Keratinocyte (primary cell): ENCODE measurements around the gene FBXO46. TPM values are rescaled to one million over a fixed set of nuclear protein-coding genes. Genes with fewer than 3 reads are reported as not detected.

Experiments
- DNase-seq: peaks from one replicate; pipeline ENCODE4 v3.0.0-alpha.2; 2011; ENCODE audit warnings: low read depth, missing footprints, low spot score
- FAIRE-seq: peaks from 2 replicates; lab custom pipeline; 2011; peaks lifted over from hg19 to GRCh38; lab: Jason Lieb, UNC
- H2AFZ ChIP-seq: 2 replicates; pipeline ENCODE4 v1.6.0; 2012; ENCODE audit warnings: low read length, control low read depth, inconsistent platforms; ENCODE audit not compliant: control insufficient read depth
- H3K27ac ChIP-seq: 2 replicates; pipeline ENCODE4 v1.5.1; 2011; ENCODE audit warnings: low read length; ENCODE audit not compliant: control insufficient read depth, insufficient read depth
- H3K27me3 ChIP-seq: 3 replicates; pipeline ENCODE4 v1.6.0; 2011; ENCODE audit warnings: low read length; ENCODE audit not compliant: control insufficient read depth, insufficient read depth; ENCODE audit errors: extremely low read depth
- H3K36me3 ChIP-seq, 2 experiments: 2 replicates in 1 of 2; 3 replicates in 1 of 2; pipeline ENCODE4 v1.5.1; 2011; ENCODE audit warnings: low read length in 2 of 2, mild to moderate bottlenecking in 1 of 2; ENCODE audit not compliant: control insufficient read depth in 2 of 2, insufficient read depth in 2 of 2; ENCODE audit errors: extremely low read depth in 1 of 2
- H3K4me1 ChIP-seq: 3 replicates; pipeline ENCODE4 v1.5.1; 2011; ENCODE audit warnings: low read length; ENCODE audit not compliant: control insufficient read depth, insufficient read depth; ENCODE audit errors: extremely low read depth
- H3K4me2 ChIP-seq: 3 replicates; pipeline ENCODE4 v1.6.0; 2011; ENCODE audit warnings: low read depth, low read length; ENCODE audit not compliant: control insufficient read depth, insufficient read depth; ENCODE audit errors: extremely low read depth
- H3K4me3 ChIP-seq, 3 experiments: fragments of 200-600 bp in 1 of 3; sonication (generic) in 1 of 3; 2 replicates in 2 of 3; 3 replicates in 1 of 3; pipeline ENCODE4 v1.5.1; 2011 to 2016; ENCODE audit warnings: low read length in 3 of 3, mild to moderate bottlenecking in 3 of 3, control low read depth in 2 of 3, inconsistent platforms in 1 of 3, low read depth in 1 of 3, mixed read lengths in 1 of 3, mixed run types in 1 of 3, moderate library complexity in 1 of 3; ENCODE audit not compliant: control insufficient read depth in 2 of 3, insufficient read depth in 2 of 3; ENCODE audit errors: extremely low read depth in 1 of 3
- H3K79me2 ChIP-seq: 2 replicates; pipeline ENCODE4 v1.6.0; 2012; ENCODE audit warnings: low read length; ENCODE audit not compliant: control insufficient read depth, insufficient read depth
- H3K9ac ChIP-seq: 3 replicates; pipeline ENCODE4 v1.6.0; 2011; ENCODE audit warnings: low read length; ENCODE audit not compliant: control insufficient read depth, insufficient read depth; ENCODE audit errors: extremely low read depth
- H3K9me1 ChIP-seq: 3 replicates; pipeline ENCODE4 v1.6.0; 2011; ENCODE audit warnings: low read length; ENCODE audit not compliant: control insufficient read depth, insufficient read depth; ENCODE audit errors: extremely low read depth
- H3K9me3 ChIP-seq: 2 replicates; pipeline ENCODE4 v1.5.1; 2012; ENCODE audit warnings: low read depth, low read length; ENCODE audit not compliant: control insufficient read depth
- H4K20me1 ChIP-seq: 3 replicates; pipeline ENCODE4 v1.6.0; 2011; ENCODE audit warnings: low read length; ENCODE audit not compliant: control insufficient read depth, insufficient read depth; ENCODE audit errors: extremely low read depth
- EZH2 ChIP-seq: IDR thresholded peaks from one replicate; pipeline ENCODE4 v1.6.1; 2012; ENCODE audit warnings: inconsistent platforms, mild to moderate bottlenecking, low read length, moderate library complexity
- dilution Hi-C: fragments of 300-500 bp; cut with MboI; formaldehyde crosslinking; loops from one replicate; pipeline ENCODE4 v1.7.0; 2020; ENCODE audit warnings: low sequenced_read_pairs; ENCODE audit not compliant: extremely low pct_ligation_motif_present
- polyA plus RNA-seq, 5 experiments: library from polyadenylated mRNA; depleted of rRNA in 3 of 5; stranded (reverse) in 3 of 5; stranded (forward) in 1 of 5; unstranded in 1 of 5; fragments of >200 nt; gene quantifications; 1 replicate in 1 of 5; 2 replicates in 3 of 5; 3 replicates in 1 of 5; pipeline versions ENCODE4 v1.2.1 to v1.2.3, GENCODE V29; 2011 to 2012; ENCODE audit warnings: missing spikeins in 2 of 5, low read depth in 1 of 5, low replicate concordance in 1 of 5
- TF ChIP-seq, protein P1 (sequence below), 3 experiments: IDR thresholded peaks in 1 of 3; conservative IDR thresholded peaks in 1 of 3; optimal IDR thresholded peaks in 1 of 3; 2 replicates in 2 of 3; 3 replicates in 1 of 3; pipeline versions ENCODE3 to v1.5.1; 2011; ENCODE audit warnings: low read length in 3 of 3, mild to moderate bottlenecking in 3 of 3, moderate library complexity in 2 of 3, control low read depth in 1 of 3, inconsistent platforms in 1 of 3; ENCODE audit not compliant: insufficient read depth in 2 of 3; ENCODE audit errors: extremely low read depth in 1 of 3

The FBXO46 gene
- polyA plus RNA-seq, 1 donor (not counting 4 experiments of a cell fraction or from before 2014, with no cell fraction given) = 2.1 TPM

DNA sequence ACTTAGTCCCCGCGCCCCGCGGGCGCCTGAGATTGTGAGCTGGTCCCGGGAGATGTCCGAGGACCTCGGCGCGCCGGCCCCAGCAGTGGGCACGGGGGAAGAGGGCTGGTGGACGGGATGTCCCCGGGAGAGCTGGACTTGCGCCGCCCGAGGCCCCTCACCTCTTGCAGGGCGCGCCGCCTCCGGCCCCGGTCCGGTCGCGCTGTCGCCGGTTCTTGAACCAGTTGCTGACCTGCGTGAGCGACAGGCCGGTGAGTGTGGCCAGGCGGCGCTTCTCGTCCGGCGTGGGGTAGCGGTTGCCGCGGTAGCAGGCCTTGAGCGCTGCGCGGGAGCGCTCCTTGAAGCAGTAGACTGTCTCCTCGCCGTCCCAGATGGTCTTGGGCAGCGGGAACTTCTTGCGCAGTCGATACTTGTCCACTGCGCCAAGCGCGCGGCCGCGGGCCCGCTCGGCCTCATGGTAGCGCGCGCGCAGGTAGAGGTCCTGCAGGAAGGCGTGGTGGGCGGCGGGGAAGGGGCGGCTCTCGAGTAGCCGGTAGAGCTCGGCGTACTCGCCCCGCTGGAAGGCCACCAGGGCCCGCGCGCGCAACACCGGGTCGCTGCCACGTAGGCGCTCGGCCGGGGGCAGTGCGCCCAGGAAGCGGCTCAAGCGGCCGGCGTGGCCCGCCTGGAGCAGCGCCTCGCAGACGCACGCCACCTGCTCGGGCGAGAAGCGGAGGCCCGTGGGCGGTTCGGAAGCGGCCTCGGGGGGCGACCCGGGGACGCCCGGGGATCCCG lies 37.4 kb upstream of the FBXO46 start:
- Histone ChIP-seq H3K79me2 (no peaks in the 10 kb centered on the region), H3K9ac (peak overlapping the region; percentile 84), H3K4me2 (peak overlapping the region; percentile 98), H3K27me3 (no peaks in the 10 kb centered on the region), H3K9me1 (no peaks in the 10 kb centered on the region), H3K36me3 (peaks cover 0 to 2% of the 10 kb centered on the region in 2 experiments), H3K9me3 (no peaks in the 10 kb centered on the region), H3K27ac (peak overlapping the region; percentile 36), H2AFZ (peak overlapping the region; percentile 73), H3K4me3 (peak overlapping the region; percentile 49 to 93 (median 78)), H4K20me1 (peaks cover 3% of the 10 kb centered on the region), H3K4me1 (peaks cover 15% of the 10 kb centered on the region)
- TF ChIP-seq, protein P1, sequence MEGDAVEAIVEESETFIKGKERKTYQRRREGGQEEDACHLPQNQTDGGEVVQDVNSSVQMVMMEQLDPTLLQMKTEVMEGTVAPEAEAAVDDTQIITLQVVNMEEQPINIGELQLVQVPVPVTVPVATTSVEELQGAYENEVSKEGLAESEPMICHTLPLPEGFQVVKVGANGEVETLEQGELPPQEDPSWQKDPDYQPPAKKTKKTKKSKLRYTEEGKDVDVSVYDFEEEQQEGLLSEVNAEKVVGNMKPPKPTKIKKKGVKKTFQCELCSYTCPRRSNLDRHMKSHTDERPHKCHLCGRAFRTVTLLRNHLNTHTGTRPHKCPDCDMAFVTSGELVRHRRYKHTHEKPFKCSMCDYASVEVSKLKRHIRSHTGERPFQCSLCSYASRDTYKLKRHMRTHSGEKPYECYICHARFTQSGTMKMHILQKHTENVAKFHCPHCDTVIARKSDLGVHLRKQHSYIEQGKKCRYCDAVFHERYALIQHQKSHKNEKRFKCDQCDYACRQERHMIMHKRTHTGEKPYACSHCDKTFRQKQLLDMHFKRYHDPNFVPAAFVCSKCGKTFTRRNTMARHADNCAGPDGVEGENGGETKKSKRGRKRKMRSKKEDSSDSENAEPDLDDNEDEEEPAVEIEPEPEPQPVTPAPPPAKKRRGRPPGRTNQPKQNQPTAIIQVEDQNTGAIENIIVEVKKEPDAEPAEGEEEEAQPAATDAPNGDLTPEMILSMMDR (optimal IDR thresholded peaks at IDR 0.05 in 1 of 3, IDR thresholded peaks at IDR 0.05 in 1 of 3, conservative IDR thresholded peaks at IDR 0.05 in 1 of 3; ENCODE audit: extremely low read depth in 1 of 3, insufficient read depth in 2 of 3, low read length in 3 of 3) = no peak
- no peak for TF ChIP-seq EZH2
- DNase-seq (no peak), FAIRE-seq (no peak)
- dilution Hi-C loops = no loop called here

DNA sequence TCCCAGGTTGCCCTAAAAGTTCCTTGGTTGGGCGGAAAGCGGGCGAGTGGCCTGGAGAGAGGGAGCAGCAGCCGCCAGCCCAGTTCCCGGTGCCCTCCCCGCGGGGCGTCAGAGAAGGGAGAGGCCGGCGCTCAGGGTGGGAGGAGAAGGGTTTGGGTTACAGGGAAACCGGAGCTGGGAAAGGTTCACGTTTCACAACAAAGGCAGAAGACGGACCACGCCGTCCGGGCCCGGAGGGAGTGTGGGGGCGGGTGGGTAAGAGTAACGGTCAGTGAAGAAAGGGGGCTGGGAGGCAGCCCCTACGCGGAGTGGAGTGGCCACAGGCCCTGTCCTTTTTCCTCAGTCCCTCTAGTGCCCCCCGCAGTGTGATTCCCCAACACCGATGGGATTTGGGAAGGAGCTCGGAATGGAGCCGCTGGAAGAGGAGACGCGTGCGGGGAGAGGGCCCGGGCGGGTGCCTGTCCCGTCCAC lies 36.7 kb upstream of the FBXO46 start:
- Histone ChIP-seq H3K27ac (peak overlapping the region; percentile 36), H3K4me1 (peaks cover 15% of the 10 kb centered on the region), H2AFZ (peak overlapping the region; percentile 73), H3K36me3 (no peaks in the 10 kb centered on the region), H3K9me3 (no peaks in the 10 kb centered on the region), H4K20me1 (peaks cover 2% of the 10 kb centered on the region), H3K9ac (peak overlapping the region; percentile 84), H3K4me2 (peak overlapping the region; percentile 98), H3K4me3 (peak overlapping the region; percentile 49 to 93 (median 78)), H3K9me1 (no peaks in the 10 kb centered on the region), H3K79me2 (no peaks in the 10 kb centered on the region), H3K27me3 (no peaks in the 10 kb centered on the region)
- dilution Hi-C loops = no loop called here
- TF ChIP-seq, protein P1 (optimal IDR thresholded peaks at IDR 0.05 in 1 of 3, IDR thresholded peaks at IDR 0.05 in 1 of 3, conservative IDR thresholded peaks at IDR 0.05 in 1 of 3; ENCODE audit: extremely low read depth in 1 of 3, insufficient read depth in 2 of 3, low read length in 3 of 3) = no peak
- no peak for TF ChIP-seq EZH2
- DNase-seq = no peak
- FAIRE-seq = no peak
